Measurements from ENCODE around the gene MAP1LC3A. TPM values are rescaled to one million over a fixed set of nuclear protein-coding genes. Genes with fewer than 3 reads are reported as not detected.

Gene MAP1LC3A
- total RNA-seq, 5 donors from 2014 or later (not counting 1 experiment from before 2014, with no cell fraction given) = 2.3 to 15.5 (median 2.6) TPM

DNA sequence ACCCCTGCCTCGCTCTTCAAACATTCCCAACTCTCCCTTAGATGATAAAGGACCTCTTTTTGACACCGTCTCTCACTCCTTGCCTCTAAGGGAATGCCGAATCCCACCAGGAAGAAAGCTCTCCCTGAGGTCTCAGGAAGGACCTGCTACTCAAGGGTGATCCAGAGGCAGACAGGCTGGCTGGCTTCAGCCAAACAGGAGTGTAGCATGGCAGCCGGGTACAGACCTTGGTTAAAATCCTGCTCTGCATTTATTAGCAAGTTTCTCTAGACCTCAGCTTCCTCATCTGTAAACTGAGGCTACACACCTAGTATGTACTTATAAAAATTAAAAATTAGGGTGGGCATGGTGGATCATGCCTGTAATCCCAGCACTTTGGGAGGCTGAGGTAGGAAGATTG is 17.2 kb downstream of the MAP1LC3A start:
- H3K9me3 Mint-ChIP-seq = no peaks in the 10 kb centered on the region
- no peaks in the 10 kb centered on the region for H3K27me3 ChIP-seq (replicated peaks in 1 of 2; ENCODE audit: control insufficient read depth in 2 of 2, extremely low read depth in 1 of 2, insufficient read depth in 2 of 2, low read length in 1 of 2)
- H3K4me1 ChIP-seq (ENCODE audit: control insufficient read depth in 1 of 2, extremely low read depth in 1 of 2, insufficient read depth in 2 of 2, low read length in 2 of 2) = peaks cover 2 to 11% of the 10 kb centered on the region in 2 experiments
- H3K27ac Mint-ChIP-seq = no peak overlapping the region
- H3K27ac ChIP-seq (ENCODE audit: low read length) = no peak overlapping the region
- H3K9me3 ChIP-seq = no peaks in the 10 kb centered on the region
- peaks cover 5 to 34% of the 10 kb centered on the region in 2 donors for H3K36me3 ChIP-seq (ENCODE audit: control insufficient read depth in 2 of 2, extremely low read depth in 1 of 2, insufficient read depth in 1 of 2, low read length in 1 of 2)
- ATAC-seq (replicated peaks in 1 of 4) (no peak), DNase-seq (no peak)
- H3K27me3 Mint-ChIP-seq = no peaks in the 10 kb centered on the region
- H3K4me3 Mint-ChIP-seq = no peak overlapping the region
- H3K4me1 Mint-ChIP-seq = peaks cover 14 to 24% (median 16%) of the 10 kb centered on the region in 3 donors
- 88% methylated on average over 1 of the region's 4 CpGs for WGBS (ENCODE audit: insufficient coverage)
- POLR2A ChIA-PET = interaction anchor here in 1 of 2 donors (0.5 kb wide), 1 partner anchor 9 kb away, joined by 10 read pairs; no protein-coding TSS in a partner anchor
- CTCF ChIA-PET = no interaction called here
- H3K36me3 Mint-ChIP-seq = peaks cover 37% of the 10 kb centered on the region
- H3K4me3 ChIP-seq (ENCODE audit: control insufficient read depth in 1 of 2, extremely low read depth in 1 of 2, low read length in 1 of 2) = no peak overlapping the region

- no peaks in the 10 kb centered on the region for H3K9me3 Mint-ChIP-seq
- H3K27ac Mint-ChIP-seq = no peak overlapping the region
- POLR2A ChIA-PET = no interaction called here
- no peak overlapping the region for H3K4me3 ChIP-seq (ENCODE audit: control insufficient read depth in 1 of 2, extremely low read depth in 1 of 2, low read length in 1 of 2)
- 94% methylated on average over 3 of the region's 4 CpGs for WGBS (ENCODE audit: insufficient coverage)
- peaks cover 33% of the 10 kb centered on the region for H3K36me3 Mint-ChIP-seq
- DNase-seq (no peak), ATAC-seq (replicated peaks in 1 of 4) (no peak)
- H3K36me3 ChIP-seq (ENCODE audit: control insufficient read depth in 2 of 2, extremely low read depth in 1 of 2, insufficient read depth in 1 of 2, low read length in 1 of 2) = peaks cover 5 to 24% of the 10 kb centered on the region in 2 donors
- CTCF ChIA-PET = no interaction called here
- H3K4me1 ChIP-seq (ENCODE audit: control insufficient read depth in 1 of 2, extremely low read depth in 1 of 2, insufficient read depth in 2 of 2, low read length in 2 of 2) = peaks cover 2 to 20% of the 10 kb centered on the region in 2 experiments
- H3K9me3 ChIP-seq = no peaks in the 10 kb centered on the region
- H3K4me1 Mint-ChIP-seq = peaks cover 14 to 30% (median 25%) of the 10 kb centered on the region in 3 donors
- H3K27me3 ChIP-seq (replicated peaks in 1 of 2; ENCODE audit: control insufficient read depth in 2 of 2, extremely low read depth in 1 of 2, insufficient read depth in 2 of 2, low read length in 1 of 2) = no peaks in the 10 kb centered on the region
- no peak overlapping the region for H3K4me3 Mint-ChIP-seq
- no peaks in the 10 kb centered on the region for H3K27me3 Mint-ChIP-seq
- H3K27ac ChIP-seq (ENCODE audit: low read length) = no peak overlapping the region
Measured at GRCh38 chr20:34577061-34577460, 18.5 kb downstream of the MAP1LC3A start.

DNA sequence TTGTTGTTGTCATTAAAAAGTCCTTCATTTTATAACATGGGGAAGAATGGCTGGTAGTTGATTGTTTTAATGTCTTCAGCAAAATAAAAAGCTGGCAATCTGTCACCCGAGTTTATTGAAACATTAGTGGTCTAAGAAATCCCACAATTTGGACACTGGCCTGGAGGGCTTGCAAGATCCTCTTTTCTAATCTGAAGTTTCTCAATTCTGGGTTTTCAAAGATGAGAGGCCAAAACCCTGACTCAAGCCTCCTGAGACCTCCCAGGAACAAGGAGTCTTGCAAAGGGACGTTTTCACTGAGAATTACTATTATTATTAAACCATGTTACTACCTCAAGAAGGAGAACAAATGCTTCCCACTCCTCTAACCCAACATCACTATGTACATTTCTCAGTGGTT is 19.5 kb downstream of the MAP1LC3A start:
- H3K9me3 ChIP-seq = no peaks in the 10 kb centered on the region
- Mint-ChIP-seq H3K27ac (no peak overlapping the region), H3K36me3 (peaks cover 33% of the 10 kb centered on the region), H3K4me1 (peaks cover 14 to 34% (median 27%) of the 10 kb centered on the region in 3 donors), H3K27me3 (no peaks in the 10 kb centered on the region), H3K9me3 (no peaks in the 10 kb centered on the region), H3K4me3 (no peak overlapping the region)
- no peak overlapping the region for H3K27ac ChIP-seq (ENCODE audit: low read length)
- peaks cover 2 to 20% of the 10 kb centered on the region in 2 experiments for H3K4me1 ChIP-seq (ENCODE audit: control insufficient read depth in 1 of 2, extremely low read depth in 1 of 2, insufficient read depth in 2 of 2, low read length in 2 of 2)
- no peak for ATAC-seq (replicated peaks in 1 of 4)
- POLR2A ChIA-PET = interaction anchor here in 1 of 2 donors (0.7 kb wide), 1 partner anchor 125 kb away, joined by 3 read pairs; no protein-coding TSS in a partner anchor
- H3K4me3 ChIP-seq (ENCODE audit: control insufficient read depth in 1 of 2, extremely low read depth in 1 of 2, low read length in 1 of 2) = no peak overlapping the region
- peaks cover 9 to 24% of the 10 kb centered on the region in 2 donors for H3K36me3 ChIP-seq (ENCODE audit: control insufficient read depth in 2 of 2, extremely low read depth in 1 of 2, insufficient read depth in 1 of 2, low read length in 1 of 2)
- no peak for DNase-seq
- CTCF ChIA-PET = no interaction called here
- WGBS (ENCODE audit: insufficient coverage) = 80% methylated on average over 1 of the region's 2 CpGs
- no peaks in the 10 kb centered on the region for H3K27me3 ChIP-seq (replicated peaks in 1 of 2; ENCODE audit: control insufficient read depth in 2 of 2, extremely low read depth in 1 of 2, insufficient read depth in 2 of 2, low read length in 1 of 2)

DNA sequence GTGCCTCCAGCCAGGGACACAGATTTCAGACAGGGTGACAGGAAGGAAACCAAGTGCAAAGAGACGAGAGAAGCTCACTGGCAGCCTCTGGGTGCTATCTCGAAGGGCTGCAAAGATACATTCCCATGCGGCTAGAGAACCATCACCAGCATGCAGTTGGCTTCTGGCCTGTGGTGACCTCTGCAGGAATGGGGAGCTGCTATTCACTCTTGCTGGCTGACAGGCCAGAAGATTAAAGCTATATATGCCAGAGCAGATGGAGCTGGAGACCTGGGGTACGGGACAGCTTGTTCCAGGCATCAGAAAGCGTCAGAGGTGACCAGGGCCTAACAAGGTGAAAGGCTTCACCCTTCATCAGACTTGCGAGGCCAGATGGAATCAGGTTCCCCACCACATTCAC is 20.0 kb downstream of the MAP1LC3A start:
- H3K27ac Mint-ChIP-seq = no peak overlapping the region
- no peaks in the 10 kb centered on the region for H3K27me3 Mint-ChIP-seq
- H3K4me1 Mint-ChIP-seq = peaks cover 14 to 34% (median 27%) of the 10 kb centered on the region in 3 donors
- CTCF ChIA-PET = no interaction called here
- Histone ChIP-seq H3K27ac (ENCODE audit: low read length) (no peak overlapping the region), H3K9me3 (no peaks in the 10 kb centered on the region), H3K36me3 (ENCODE audit: control insufficient read depth in 2 of 2, extremely low read depth in 1 of 2, insufficient read depth in 1 of 2, low read length in 1 of 2) (peaks cover 6 to 20% of the 10 kb centered on the region in 2 donors), H3K27me3 (replicated peaks in 1 of 2; ENCODE audit: control insufficient read depth in 2 of 2, extremely low read depth in 1 of 2, insufficient read depth in 2 of 2, low read length in 1 of 2) (no peaks in the 10 kb centered on the region), H3K4me1 (ENCODE audit: control insufficient read depth in 1 of 2, extremely low read depth in 1 of 2, insufficient read depth in 2 of 2, low read length in 2 of 2) (peaks cover 2 to 20% of the 10 kb centered on the region in 2 experiments), H3K4me3 (ENCODE audit: control insufficient read depth in 1 of 2, extremely low read depth in 1 of 2, low read length in 1 of 2) (no peak overlapping the region)
- ATAC-seq (replicated peaks in 1 of 4) (no peak), DNase-seq (no peak)
- H3K9me3 Mint-ChIP-seq = no peaks in the 10 kb centered on the region
- H3K36me3 Mint-ChIP-seq = peaks cover 29% of the 10 kb centered on the region
- POLR2A ChIA-PET = no interaction called here
- no peak overlapping the region for H3K4me3 Mint-ChIP-seq
- WGBS (ENCODE audit: insufficient coverage) = 88% methylated on average over 5 of the region's 6 CpGs

GRCh38 chr20:34579191-34579978 is 20.9 kb downstream of the MAP1LC3A start:
- POLR2A ChIA-PET = no interaction called here
- H3K9me3 Mint-ChIP-seq = no peaks in the 10 kb centered on the region
- no peak overlapping the region for H3K4me3 Mint-ChIP-seq

DNA sequence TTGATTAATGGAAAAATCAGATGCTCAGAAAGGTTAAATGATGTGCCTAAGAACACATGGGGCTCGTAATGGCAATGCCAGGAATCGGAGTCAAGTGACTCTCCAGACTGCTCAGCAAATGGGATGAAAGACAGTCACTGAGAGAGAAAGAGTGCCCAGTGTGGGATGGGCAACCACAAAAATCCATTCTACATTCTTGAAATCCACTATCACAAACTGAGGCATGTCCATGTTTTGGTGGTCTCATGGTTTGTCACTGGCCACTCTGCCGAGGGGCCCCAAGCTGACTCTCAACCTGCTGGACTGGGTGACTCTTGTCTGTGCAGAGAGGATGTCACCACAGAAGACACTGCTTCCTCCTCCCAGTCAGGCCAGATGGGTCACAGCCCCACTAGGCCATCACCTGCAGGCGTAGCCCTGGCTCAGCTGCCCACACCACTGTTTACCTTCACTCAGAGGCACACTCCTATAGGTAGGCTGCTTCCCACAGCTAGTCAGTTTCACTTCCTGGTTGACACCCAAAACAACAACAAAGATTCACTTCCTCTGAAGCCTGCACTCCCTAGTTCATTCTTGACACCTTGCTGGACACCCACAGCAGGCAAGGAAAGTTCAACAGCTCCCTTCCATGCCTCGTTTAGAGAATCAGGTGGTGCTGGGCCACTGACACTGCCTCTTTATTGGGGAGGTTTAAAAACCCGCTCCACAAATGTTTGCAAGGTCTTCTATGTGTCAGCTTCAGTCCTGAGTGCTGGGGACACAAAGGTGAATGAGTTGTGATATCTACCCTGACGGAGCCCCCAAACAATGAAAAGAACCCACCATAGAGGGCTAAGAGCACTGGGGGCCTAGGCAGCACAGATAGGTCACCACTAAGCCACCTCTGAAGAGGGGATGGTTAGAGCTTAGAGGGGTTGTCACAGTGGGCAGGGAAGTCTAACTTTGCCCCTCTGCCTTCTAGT is 21.7 kb downstream of the MAP1LC3A start:
- DNase-seq (peak in 1 of 35 experiments; percentile 19), ATAC-seq (replicated peaks in 1 of 4) (peak; percentile 48 to 77 (median 67))
- Histone ChIP-seq H3K27me3 (replicated peaks in 1 of 2; ENCODE audit: control insufficient read depth in 2 of 2, extremely low read depth in 1 of 2, insufficient read depth in 2 of 2, low read length in 1 of 2) (no peaks in the 10 kb centered on the region), H3K4me3 (ENCODE audit: control insufficient read depth in 1 of 2, extremely low read depth in 1 of 2, low read length in 1 of 2) (no peak overlapping the region), H3K27ac (ENCODE audit: low read length) (peak overlapping the region; percentile 47), H3K36me3 (ENCODE audit: control insufficient read depth in 2 of 2, extremely low read depth in 1 of 2, insufficient read depth in 1 of 2, low read length in 1 of 2) (peaks cover 4 to 7% of the 10 kb centered on the region in 2 donors), H3K4me1 (ENCODE audit: control insufficient read depth in 1 of 2, extremely low read depth in 1 of 2, insufficient read depth in 2 of 2, low read length in 2 of 2) (peaks cover 2 to 20% of the 10 kb centered on the region in 2 experiments), H3K9me3 (no peaks in the 10 kb centered on the region)
- WGBS (ENCODE audit: insufficient coverage) = 63% methylated on average over 3 of the region's 7 CpGs
- no peaks in the 10 kb centered on the region for H3K9me3 Mint-ChIP-seq
- H3K4me1 Mint-ChIP-seq = peaks cover 14 to 34% (median 27%) of the 10 kb centered on the region in 3 donors
- ChIA-PET POLR2A (no interaction called here), CTCF (interaction anchor here (0.6 to 1.1 kb wide), 2 partner anchors 190 to 227 kb away, joined by 3 read pairs; no protein-coding TSS in a partner anchor)
- peaks cover 23% of the 10 kb centered on the region for H3K36me3 Mint-ChIP-seq
- no peak overlapping the region for H3K4me3 Mint-ChIP-seq
- H3K27me3 Mint-ChIP-seq = no peaks in the 10 kb centered on the region
- H3K27ac Mint-ChIP-seq = peak overlapping the region; percentile 90 to 92

More at GRCh38 chr20:34579191-34579978, 20.9 kb downstream of the MAP1LC3A start:
- Mint-ChIP-seq H3K27ac (peak overlapping the region; percentile 90 to 92), H3K27me3 (no peaks in the 10 kb centered on the region), H3K4me1 (peaks cover 14 to 34% (median 27%) of the 10 kb centered on the region in 3 donors), H3K36me3 (peaks cover 24% of the 10 kb centered on the region)
- Histone ChIP-seq H3K4me3 (ENCODE audit: control insufficient read depth in 1 of 2, extremely low read depth in 1 of 2, low read length in 1 of 2) (no peak overlapping the region), H3K4me1 (ENCODE audit: control insufficient read depth in 1 of 2, extremely low read depth in 1 of 2, insufficient read depth in 2 of 2, low read length in 2 of 2) (peaks cover 2 to 20% of the 10 kb centered on the region in 2 experiments), H3K27ac (ENCODE audit: low read length) (no peak overlapping the region), H3K36me3 (ENCODE audit: control insufficient read depth in 2 of 2, extremely low read depth in 1 of 2, insufficient read depth in 1 of 2, low read length in 1 of 2) (peaks cover 4 to 12% of the 10 kb centered on the region in 2 donors), H3K9me3 (no peaks in the 10 kb centered on the region), H3K27me3 (replicated peaks in 1 of 2; ENCODE audit: control insufficient read depth in 2 of 2, extremely low read depth in 1 of 2, insufficient read depth in 2 of 2, low read length in 1 of 2) (no peaks in the 10 kb centered on the region)
- CTCF ChIA-PET = interaction anchor here in 1 of 2 donors (1.1 kb wide), 1 partner anchor 191 kb away, joined by 3 read pairs; no protein-coding TSS in a partner anchor
- no peak for ATAC-seq (replicated peaks in 1 of 4)
- no peak for DNase-seq
- WGBS (ENCODE audit: insufficient coverage) = 83% methylated on average over 1 of the region's 11 CpGs

Measured in T-cell (primary cell).